Measurements from ENCODE around the gene RHD.
"Not testable (repeated sequence)": the region's sequence is repeated elsewhere in the genome, so short reads cannot be mapped to it uniquely, and the experiment has no call there.

Gene RHD

DNA sequence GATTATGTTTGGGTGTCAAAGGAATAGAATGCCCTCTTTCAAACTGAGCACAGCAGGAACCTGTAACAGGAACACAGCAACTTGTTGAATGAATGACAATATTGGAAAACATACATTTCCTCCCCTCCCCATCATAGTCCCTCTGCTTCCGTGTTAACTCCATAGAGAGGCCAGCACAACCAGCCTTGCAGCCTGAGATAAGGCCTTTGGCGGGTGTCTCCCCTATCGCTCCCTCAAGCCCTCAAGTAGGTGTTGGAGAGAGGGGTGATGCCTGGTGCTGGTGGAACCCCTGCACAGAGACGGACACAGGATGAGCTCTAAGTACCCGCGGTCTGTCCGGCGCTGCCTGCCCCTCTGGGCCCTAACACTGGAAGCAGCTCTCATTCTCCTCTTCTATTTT is at the start of gene RHD:
Gene RHD (plus strand): TSS at position 272 of the 400 bp plus-strand sequence. CDS start 39 bp downstream, at position 311.
- DNase-seq; H3K27me3 ChIP-seq (ENCODE audit: insufficient read depth, low read depth, severe bottlenecking); H3K4me3 ChIP-seq (ENCODE audit: low read depth, low read length); H3K27ac ChIP-seq; H3K36me3 ChIP-seq; H3K9me3 ChIP-seq (ENCODE audit: severe bottlenecking): not testable (repeated sequence)

DNA sequence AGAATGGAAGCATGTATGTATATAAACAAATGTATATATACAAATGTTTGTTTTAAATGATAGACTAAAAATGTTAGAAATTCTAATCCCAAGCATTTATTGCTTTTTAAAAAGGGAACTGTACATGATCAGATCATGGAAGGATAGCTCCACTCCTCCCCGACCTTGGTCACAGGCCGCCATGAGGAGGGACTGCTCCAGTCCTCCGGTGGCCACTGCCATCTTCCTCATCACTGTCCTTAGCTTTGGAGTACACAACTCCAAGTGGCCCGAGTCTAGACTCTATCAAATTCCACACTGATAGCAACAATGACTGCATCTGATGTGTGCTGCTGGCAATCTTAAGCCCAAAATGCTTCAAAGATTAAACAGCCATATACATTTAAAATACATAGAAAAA is 49.7 kb upstream of the RHD start:
- H3K9me3 ChIP-seq (ENCODE audit: severe bottlenecking) = no peaks in the 10 kb centered on the region
- H3K27ac ChIP-seq = no peak overlapping the region
- no peaks in the 10 kb centered on the region for H3K27me3 ChIP-seq (ENCODE audit: insufficient read depth, low read depth, severe bottlenecking)
- peaks cover 52% of the 10 kb centered on the region for H3K36me3 ChIP-seq
- DNase-seq = no peak
- H3K4me3 ChIP-seq (ENCODE audit: low read depth, low read length) = no peak overlapping the region
- TF ChIP-seq, protein P1, sequence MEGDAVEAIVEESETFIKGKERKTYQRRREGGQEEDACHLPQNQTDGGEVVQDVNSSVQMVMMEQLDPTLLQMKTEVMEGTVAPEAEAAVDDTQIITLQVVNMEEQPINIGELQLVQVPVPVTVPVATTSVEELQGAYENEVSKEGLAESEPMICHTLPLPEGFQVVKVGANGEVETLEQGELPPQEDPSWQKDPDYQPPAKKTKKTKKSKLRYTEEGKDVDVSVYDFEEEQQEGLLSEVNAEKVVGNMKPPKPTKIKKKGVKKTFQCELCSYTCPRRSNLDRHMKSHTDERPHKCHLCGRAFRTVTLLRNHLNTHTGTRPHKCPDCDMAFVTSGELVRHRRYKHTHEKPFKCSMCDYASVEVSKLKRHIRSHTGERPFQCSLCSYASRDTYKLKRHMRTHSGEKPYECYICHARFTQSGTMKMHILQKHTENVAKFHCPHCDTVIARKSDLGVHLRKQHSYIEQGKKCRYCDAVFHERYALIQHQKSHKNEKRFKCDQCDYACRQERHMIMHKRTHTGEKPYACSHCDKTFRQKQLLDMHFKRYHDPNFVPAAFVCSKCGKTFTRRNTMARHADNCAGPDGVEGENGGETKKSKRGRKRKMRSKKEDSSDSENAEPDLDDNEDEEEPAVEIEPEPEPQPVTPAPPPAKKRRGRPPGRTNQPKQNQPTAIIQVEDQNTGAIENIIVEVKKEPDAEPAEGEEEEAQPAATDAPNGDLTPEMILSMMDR (IDR thresholded peaks at IDR 0.05; ENCODE audit: low read depth, low read length) = no peak

DNA sequence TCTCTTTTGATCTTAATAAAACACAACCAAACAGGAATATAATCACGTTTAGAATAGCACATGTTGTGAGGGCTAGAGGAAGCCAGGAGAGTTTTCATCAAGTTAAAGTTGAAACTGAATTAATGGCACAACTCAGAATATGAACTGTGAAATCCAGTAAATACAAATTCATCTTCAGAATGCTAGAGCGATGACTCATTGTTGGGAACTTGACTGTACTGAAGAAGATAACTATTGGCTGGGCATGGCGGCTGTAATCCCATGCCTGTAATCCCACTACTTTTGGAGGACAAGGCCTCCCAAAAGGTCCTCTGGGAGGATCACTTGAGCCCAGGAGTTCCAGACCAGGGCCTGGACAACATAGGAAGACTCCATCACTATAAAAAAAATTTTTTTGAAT is 48.8 kb upstream of the RHD start:
- TF ChIP-seq, protein P1 (IDR thresholded peaks at IDR 0.05; ENCODE audit: low read depth, low read length) = no peak
- Histone ChIP-seq H3K27ac (no peak overlapping the region), H3K27me3 (ENCODE audit: insufficient read depth, low read depth, severe bottlenecking) (no peaks in the 10 kb centered on the region), H3K36me3 (peaks cover 61% of the 10 kb centered on the region), H3K4me3 (ENCODE audit: low read depth, low read length) (no peak overlapping the region), H3K9me3 (ENCODE audit: severe bottlenecking) (no peaks in the 10 kb centered on the region)
- DNase-seq = no peak

DNA sequence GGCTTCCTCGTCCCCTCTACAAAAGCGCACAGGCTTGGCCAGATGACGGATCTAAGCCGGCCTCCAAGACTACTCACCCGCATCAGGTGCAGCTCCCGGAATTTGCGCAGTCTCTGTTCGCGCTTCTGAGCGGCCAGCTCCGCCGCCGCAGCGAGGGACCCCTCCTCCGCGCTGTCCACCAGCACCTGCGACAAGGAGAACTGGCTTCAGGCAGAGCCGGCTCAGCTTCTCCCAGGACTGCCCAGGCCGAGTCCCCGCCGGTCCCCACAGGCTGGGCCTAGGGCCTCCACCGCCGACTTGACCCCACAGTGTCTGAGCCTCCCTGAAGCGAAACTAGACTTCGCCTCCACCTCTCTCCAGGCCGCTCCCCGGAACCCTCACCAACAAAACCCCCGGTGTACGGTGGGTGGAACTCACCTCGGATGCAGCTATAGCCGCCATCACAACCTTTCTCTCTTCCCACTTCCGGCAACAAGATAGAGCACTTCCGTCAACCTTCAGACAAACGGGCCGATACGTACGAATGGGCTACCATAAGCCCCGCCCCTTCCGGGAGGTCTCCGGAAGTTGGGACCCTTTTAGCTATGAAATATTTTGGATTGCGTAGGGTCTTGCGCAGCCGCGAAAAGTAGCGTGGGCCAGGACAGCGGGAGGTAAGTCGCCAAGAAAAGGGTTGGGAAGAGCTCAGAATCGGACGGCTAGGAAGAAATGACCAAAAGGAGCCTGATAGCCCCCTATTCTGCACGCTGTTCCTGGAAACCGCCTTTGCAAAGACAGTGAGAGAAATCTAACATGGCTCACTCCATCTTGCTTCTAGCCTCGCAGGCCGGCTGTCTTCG is 40.1 kb upstream of the RHD start, which contains the start of gene SYF2:
Gene SYF2 (minus strand): TSS at position 476 of the 839 bp plus-strand sequence. CDS start 35 bp downstream, at position 441.
- Histone ChIP-seq H3K27ac (peak within 1 kb of the TSS; percentile 93), H3K36me3 (peaks cover 36% of the 10 kb centered on the region), H3K9me3 (ENCODE audit: severe bottlenecking) (no peaks in the 10 kb centered on the region), H3K4me3 (ENCODE audit: low read depth, low read length) (peak within 1 kb of the TSS; percentile 91), H3K27me3 (ENCODE audit: insufficient read depth, low read depth, severe bottlenecking) (no peaks in the 10 kb centered on the region)
- TF ChIP-seq, protein P1 (IDR thresholded peaks at IDR 0.05; ENCODE audit: low read depth, low read length) = no peak
- DNase-seq = peak; percentile 88

DNA sequence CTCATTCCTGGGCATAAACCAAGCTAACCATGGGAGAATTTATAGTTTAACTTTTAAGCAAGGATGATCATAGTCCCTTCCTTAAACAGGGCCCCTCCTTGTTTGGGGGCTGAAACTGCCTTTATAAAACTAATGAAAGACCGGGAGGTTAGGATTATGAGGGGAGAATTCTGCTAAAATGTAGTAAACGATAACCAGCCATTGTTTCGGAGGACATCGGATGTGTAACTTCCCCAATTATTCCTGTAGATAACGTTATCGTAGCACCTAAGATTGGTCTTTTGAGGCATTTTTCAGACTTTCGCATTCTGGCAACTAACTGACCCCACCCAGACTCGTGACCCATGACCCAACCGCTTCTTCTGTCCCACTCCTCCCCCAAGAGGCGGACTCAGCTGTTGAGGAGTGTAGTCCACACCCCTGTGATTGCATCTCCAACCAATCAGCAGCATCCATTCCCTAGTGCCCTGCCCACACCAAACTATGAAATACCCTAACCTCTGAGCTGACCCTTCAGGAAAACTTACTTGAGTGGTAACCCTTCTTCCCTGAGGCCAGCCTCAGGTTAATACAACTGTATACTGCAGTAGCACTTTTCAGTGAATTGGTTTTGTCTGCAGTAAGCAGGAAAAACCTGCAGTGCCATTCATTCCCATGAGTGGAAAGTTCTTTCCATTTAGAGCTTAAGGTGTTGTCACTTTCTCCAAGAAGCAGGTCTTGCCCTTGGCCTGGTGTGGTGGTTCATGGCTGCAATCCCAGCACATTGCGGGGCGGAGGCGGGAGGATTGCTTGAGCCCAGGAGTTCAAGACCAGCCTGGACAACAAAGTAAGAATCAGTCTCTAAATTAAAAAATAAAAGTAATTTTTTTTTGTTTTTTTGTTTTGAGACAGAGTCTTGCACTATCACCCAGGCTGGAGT is 39.2 kb upstream of the RHD start:
- Histone ChIP-seq H3K4me3 (ENCODE audit: low read depth, low read length) (peak overlapping the region; percentile 91), H3K27me3 (ENCODE audit: insufficient read depth, low read depth, severe bottlenecking) (no peaks in the 10 kb centered on the region), H3K36me3 (peaks cover 27% of the 10 kb centered on the region), H3K27ac (peak overlapping the region; percentile 93), H3K9me3 (ENCODE audit: severe bottlenecking) (no peaks in the 10 kb centered on the region)
- TF ChIP-seq, protein P1 (IDR thresholded peaks at IDR 0.05; ENCODE audit: low read depth, low read length) = no peak
- peak; percentile 63 for DNase-seq

DNA sequence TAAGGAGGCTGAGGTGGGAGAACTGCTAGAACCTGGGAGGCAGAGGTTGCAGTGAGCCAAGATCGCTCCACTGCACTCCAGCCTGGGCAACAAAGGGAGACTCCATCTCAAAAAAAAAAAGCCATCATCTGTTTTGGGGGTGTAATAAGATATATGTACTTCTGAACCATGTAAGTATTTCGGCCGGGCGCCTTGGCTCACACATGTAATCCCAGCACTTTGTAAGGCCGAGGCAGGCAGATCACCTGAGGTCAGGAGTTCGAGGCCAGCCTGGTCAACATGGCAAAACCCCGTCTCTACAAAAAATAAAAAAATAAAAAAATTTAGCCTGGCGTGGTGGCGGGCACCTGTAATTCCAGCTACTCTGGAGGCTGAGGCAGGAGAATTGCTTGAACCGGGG is 36.9 kb upstream of the RHD start:
- not testable (repeated sequence) for H3K27ac ChIP-seq; H3K36me3 ChIP-seq; H3K27me3 ChIP-seq (ENCODE audit: insufficient read depth, low read depth, severe bottlenecking); DNase-seq; H3K4me3 ChIP-seq (ENCODE audit: low read depth, low read length); H3K9me3 ChIP-seq (ENCODE audit: severe bottlenecking)

DNA sequence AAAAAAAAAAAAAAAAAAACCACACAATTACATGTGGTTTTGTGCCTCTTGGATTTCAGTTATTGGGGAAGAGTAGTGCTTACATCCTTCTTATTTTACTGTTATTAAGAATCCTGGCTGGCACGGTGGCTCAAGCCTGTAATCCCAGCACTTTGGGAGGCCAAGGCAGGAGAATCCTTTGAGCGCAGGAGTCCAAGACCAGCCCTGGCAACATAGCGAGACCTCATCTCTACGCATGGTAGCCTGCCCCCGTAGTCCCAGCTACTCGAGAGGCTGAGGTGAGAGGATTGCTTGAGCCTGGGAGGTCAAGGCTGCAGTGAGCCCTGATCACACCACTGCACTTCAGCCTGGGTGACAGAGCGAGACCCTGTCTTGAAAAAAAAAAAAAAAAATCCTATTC is 36.0 kb upstream of the RHD start:
- H3K27me3 ChIP-seq (ENCODE audit: insufficient read depth, low read depth, severe bottlenecking); H3K4me3 ChIP-seq (ENCODE audit: low read depth, low read length); H3K27ac ChIP-seq; H3K36me3 ChIP-seq; H3K9me3 ChIP-seq (ENCODE audit: severe bottlenecking); DNase-seq: not testable (repeated sequence)

All from WERI-Rb-1 (cell line).